HG02970 (cell line): ENCODE measurements around the gene PSMA7.

ENCODE experiments used
- ATAC-seq: cut with Tn5 transposase; IDR thresholded peaks from one replicate; pipeline ENCODE4 v1.9.1; 2021; ENCODE audit warnings: mild to moderate bottlenecking, moderate library complexity, moderate number of reproducible peaks; ENCODE audit not compliant: unreplicated experiment, low FRiP score

PSMA7 gene

GRCh38 chr20:62174021-62174804, 31.0 kb upstream of the PSMA7 start:
- no peak for ATAC-seq

GRCh38 chr20:62172666-62173065, 29.5 kb upstream of the PSMA7 start:
- ATAC-seq = no peak

GRCh38 chr20:62171245-62171644, 28.1 kb upstream of the PSMA7 start:
- no peak for ATAC-seq

GRCh38 chr20:62170536-62170935, 27.3 kb upstream of the PSMA7 start:
- ATAC-seq = no peak

GRCh38 chr20:62168890-62169435, 25.8 kb upstream of the PSMA7 start:
- no peak for ATAC-seq

GRCh38 chr20:62168061-62168460, 24.9 kb upstream of the PSMA7 start:
- ATAC-seq = no peak

GRCh38 chr20:62167474-62167873, 24.3 kb upstream of the PSMA7 start:
- no peak for ATAC-seq

- ATAC-seq = no peak
Observed at GRCh38 chr20:62165762-62166399, 22.7 kb upstream of the PSMA7 start.

GRCh38 chr20:62164879-62165761, 21.9 kb upstream of the PSMA7 start:
- no peak for ATAC-seq

- ATAC-seq = no peak
Observed at GRCh38 chr20:62163986-62164762, 21.0 kb upstream of the PSMA7 start.

- no peak for ATAC-seq
Observed at GRCh38 chr20:62163485-62163865, 20.3 kb upstream of the PSMA7 start.

- ATAC-seq = no peak
Observed at GRCh38 chr20:62162765-62163484, 19.7 kb upstream of the PSMA7 start.

GRCh38 chr20:62161347-62161746, 18.2 kb upstream of the PSMA7 start:
- ATAC-seq = no peak

GRCh38 chr20:62160876-62161275, 17.7 kb upstream of the PSMA7 start:
- ATAC-seq = no peak

GRCh38 chr20:62160253-62160652, 17.1 kb upstream of the PSMA7 start:
- no peak for ATAC-seq

GRCh38 chr20:62159839-62160238, 16.6 kb upstream of the PSMA7 start:
- ATAC-seq = no peak

GRCh38 chr20:62159052-62159451, 15.9 kb upstream of the PSMA7 start:
- ATAC-seq = no peak

GRCh38 chr20:62158541-62158940, 15.3 kb upstream of the PSMA7 start:
- ATAC-seq = no peak

GRCh38 chr20:62158088-62158400, 14.8 kb upstream of the PSMA7 start:
- no peak for ATAC-seq
